Left renal cortex interstitium (tissue), 4 donors: ENCODE results near the gene RARB. TPM values are rescaled to one million over a fixed set of nuclear protein-coding genes. Genes with fewer than 3 reads are reported as not detected.

Experiments used
- DNase-seq, 4 donors: peaks; one replicate each; pipeline ENCODE4 v3.0.0-alpha.2; 2013; ENCODE audit warnings: low read depth in 4 of 4, low spot score in 2 of 4, missing footprints in 1 of 4
- polyA plus RNA-seq, 4 donors: library from polyadenylated mRNA; unstranded; fragments of 120-200 nt; gene quantifications; one replicate each; pipeline ENCODE4 v1.2.1, GENCODE V29; 2013; ENCODE audit not compliant: insufficient read length in 4 of 4

The RARB gene
- polyA plus RNA-seq: 10 to 100 TPM; 44.0 to 63.0 (median 51.8) TPM

DNA sequence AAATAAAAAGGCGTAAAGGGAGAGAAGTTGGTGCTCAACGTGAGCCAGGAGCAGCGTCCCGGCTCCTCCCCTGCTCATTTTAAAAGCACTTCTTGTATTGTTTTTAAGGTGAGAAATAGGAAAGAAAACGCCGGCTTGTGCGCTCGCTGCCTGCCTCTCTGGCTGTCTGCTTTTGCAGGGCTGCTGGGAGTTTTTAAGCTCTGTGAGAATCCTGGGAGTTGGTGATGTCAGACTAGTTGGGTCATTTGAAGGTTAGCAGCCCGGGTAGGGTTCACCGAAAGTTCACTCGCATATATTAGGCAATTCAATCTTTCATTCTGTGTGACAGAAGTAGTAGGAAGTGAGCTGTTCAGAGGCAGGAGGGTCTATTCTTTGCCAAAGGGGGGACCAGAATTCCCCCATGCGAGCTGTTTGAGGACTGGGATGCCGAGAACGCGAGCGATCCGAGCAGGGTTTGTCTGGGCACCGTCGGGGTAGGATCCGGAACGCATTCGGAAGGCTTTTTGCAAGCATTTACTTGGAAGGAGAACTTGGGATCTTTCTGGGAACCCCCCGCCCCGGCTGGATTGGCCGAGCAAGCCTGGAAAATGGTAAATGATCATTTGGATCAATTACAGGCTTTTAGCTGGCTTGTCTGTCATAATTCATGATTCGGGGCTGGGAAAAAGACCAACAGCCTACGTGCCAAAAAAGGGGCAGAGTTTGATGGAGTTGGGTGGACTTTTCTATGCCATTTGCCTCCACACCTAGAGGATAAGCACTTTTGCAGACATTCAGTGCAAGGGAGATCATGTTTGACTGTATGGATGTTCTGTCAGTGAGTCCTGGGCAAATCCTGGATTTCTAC, at the start of gene RARB:
TSS of gene RARB (plus strand) at position 322 of the 847 bp plus-strand sequence. CDS start at position 791, 469 bp downstream.
- peak; percentile 92 to 96 (median 96) for DNase-seq

DNA sequence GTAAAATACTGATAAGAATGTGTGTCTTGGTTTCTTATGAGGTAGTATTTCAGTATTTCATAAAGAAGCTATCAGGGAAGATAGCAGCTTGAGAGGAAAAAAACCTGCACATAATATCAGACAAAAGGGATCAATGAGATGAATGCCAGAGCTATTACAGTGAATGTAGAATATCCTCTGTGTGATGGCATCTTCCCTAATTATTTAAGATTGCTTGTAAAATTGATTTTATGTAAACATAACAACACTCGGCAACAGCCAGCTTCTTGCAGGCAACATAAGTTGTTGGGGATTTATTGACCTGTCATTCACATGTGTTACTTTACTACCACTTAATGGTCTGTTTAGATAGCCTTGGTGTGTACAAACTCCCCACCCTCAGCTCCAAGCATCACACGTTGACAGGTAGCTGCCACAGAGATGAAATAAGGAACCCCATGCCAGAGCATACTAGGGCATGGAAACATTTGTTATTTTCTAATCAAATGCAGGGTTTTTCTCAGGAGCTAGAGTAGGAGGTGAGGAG, 49.2 kb upstream of the RARB start:
- DNase-seq: no peak

GRCh38 chr3:25380222-25380739, 47.8 kb upstream of the RARB start:
- peak in 3 of 4 donors; percentile 38 to 51 (median 50) for DNase-seq

- DNase-seq: no peak
These were observed 47.0 kb upstream of the RARB start for GRCh38 chr3:25381083-25381482.

- DNase-seq: no peak
These were observed 43.6 kb upstream of the RARB start for GRCh38 chr3:25384471-25384870.

GRCh38 chr3:25385807-25386460, 42.1 kb upstream of the RARB start:
- DNase-seq: no peak

DNA sequence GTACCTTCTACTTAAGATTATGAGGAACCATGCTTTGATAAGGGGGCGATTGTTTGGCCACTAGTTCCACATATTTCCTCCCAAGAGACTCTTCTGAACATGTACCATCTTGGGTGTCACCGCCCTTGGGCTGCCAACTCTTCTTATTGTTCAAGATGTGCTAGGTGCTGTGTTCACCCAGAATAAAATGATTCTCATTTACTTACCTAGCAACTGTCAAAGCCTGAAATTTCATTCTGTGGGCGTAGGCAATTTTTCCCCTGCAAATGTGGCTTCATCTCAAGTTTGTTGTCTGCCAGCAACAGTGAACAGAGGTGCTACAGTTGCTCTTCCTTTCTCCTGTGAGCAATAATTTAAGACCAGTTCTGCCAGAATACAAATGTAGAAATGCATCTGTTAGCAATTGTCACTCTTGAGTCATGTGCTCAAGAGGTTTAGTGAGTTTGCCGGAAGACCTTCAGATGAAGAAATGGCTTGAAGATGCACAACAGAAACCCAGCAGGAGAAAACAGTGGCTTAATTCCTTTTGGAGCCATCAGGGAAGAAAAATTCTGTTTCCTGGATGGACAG, 41.3 kb upstream of the RARB start:
- DNase-seq: no peak

DNA sequence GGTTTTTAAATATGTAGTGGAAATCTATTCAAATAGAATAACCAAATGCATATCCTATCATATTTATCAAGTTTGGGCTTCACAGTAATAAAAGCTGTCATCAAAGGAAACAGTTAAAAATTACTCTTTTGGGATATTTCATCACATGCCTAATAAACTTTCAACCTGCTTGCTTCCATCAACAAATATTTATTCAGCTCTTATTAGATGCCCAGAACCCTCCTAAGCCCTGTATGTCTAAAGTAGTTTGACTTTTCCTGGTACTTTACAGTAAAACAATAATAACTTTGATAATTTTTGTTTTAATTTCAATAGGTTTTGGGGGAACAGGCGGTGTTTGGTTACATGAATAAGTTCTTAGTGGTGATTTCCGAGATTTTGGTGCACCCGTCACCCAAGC, 37.5 kb upstream of the RARB start:
- no peak for DNase-seq

DNA sequence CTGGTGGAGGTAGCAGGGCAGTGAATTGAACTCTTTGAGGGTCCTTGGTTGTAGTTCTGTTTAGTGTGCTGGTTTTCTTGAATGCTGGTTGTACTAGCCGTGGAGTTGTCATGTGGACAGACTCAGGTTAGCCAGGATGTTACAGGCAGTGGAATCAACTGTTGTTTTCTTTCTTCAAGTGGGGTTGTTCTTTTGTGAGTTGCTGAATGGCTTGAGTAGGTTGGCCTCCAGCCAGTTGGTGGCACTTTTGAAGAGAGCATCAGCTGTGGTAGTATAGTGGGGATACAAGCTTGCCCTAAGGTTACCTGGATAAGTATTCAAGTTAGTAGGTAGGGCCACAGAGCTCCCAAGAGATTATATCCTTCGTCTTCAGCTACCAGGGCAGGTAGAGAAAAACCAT, 31.8 kb upstream of the RARB start:
- DNase-seq: no peak

GRCh38 chr3:25396686-25397085, 31.4 kb upstream of the RARB start:
- DNase-seq: no peak

- DNase-seq: no peak
These were observed 30.9 kb upstream of the RARB start for GRCh38 chr3:25397150-25397549.

- no peak for DNase-seq
These were observed 27.5 kb upstream of the RARB start for GRCh38 chr3:25400587-25400986.

- no peak for DNase-seq
These were observed 24.1 kb upstream of the RARB start for GRCh38 chr3:25403968-25404367.

DNA sequence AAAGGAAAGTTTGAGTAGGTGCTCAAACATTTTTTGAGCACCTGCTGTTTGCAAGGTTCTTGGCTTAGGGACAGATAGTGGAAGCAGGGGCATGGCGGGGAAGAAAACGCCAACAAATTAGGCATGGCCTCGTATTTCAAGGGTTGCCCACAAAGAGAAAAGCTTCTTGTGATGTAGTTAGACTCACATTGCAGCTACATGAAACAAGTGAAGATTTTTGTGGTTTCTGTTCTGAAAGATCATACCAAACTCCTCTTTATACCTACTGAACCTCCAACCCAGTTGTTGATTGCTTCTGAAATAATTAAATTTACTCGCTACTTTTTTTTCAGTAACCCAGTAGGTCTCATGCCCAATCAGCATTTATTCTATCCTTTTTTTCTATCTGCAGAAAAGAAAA, 23.5 kb upstream of the RARB start:
- DNase-seq: no peak

- DNase-seq: no peak
These were observed 22.7 kb upstream of the RARB start for GRCh38 chr3:25405335-25405734.

- DNase-seq: no peak
These were observed 17.4 kb upstream of the RARB start for GRCh38 chr3:25410703-25411102.

GRCh38 chr3:25412269-25412668, 15.8 kb upstream of the RARB start:
- no peak for DNase-seq

GRCh38 chr3:25416176-25416575, 11.9 kb upstream of the RARB start:
- DNase-seq: no peak

- no peak for DNase-seq
These were observed 9.5 kb upstream of the RARB start for GRCh38 chr3:25418596-25418995.

GRCh38 chr3:25419251-25419650, 8.8 kb upstream of the RARB start:
- DNase-seq: no peak

DNA sequence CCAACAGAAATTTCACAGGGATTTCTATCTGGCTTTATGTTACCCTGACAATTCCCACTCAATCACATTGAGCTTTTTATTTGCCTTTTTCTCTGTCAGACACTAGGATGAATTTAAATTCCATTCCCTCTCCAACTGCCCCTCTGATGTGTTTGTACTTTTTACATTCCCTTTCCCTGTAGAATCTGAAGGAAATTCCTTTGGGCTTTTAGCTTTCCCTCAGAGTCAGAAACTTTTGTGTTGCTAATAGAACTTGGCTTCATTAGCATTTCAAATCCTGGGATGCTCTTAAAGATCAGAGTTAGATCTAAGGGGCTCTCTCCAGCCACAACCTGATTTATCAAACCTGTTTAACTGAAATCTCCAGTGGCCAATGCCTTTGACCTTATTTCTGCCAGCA, 7.9 kb upstream of the RARB start:
- DNase-seq: no peak
